ENCODE measurements around the gene PCED1B.

- no peak for TF ChIP-seq REST (IDR thresholded peaks at IDR 0.05; ENCODE audit: unreplicated experiment)
- TF ChIP-seq CTCF (conservative IDR thresholded peaks at IDR 0.05; ENCODE audit: low read depth in 2 of 2): no peak
- no peak for TF ChIP-seq EZH2 (IDR thresholded peaks at IDR 0.05; ENCODE audit: low read depth, unreplicated experiment)
- TF ChIP-seq ZNF114 (CRISPR knock-in tag; IDR thresholded peaks at IDR 0.05): no peak
- no peak for TF ChIP-seq POLR2AphosphoS5 (IDR thresholded peaks at IDR 0.05; ENCODE audit: low read depth)
- no peak for TF ChIP-seq EZH2phosphoT487 (IDR thresholded peaks at IDR 0.05; ENCODE audit: unreplicated experiment)
- no peak for TF ChIP-seq ETS1 (IDR thresholded peaks at IDR 0.05)
- no peak for TF ChIP-seq CREB1 (CRISPR knock-in tag; IDR thresholded peaks at IDR 0.05; ENCODE audit: low read depth)
- TF ChIP-seq NANOG (IDR thresholded peaks at IDR 0.05; ENCODE audit: borderline replicate concordance): no peak
- no peak for TF ChIP-seq JUNB (IDR thresholded peaks at IDR 0.05; ENCODE audit: unreplicated experiment)
- no peak for TF ChIP-seq ZNF331 (CRISPR knock-in tag; IDR thresholded peaks at IDR 0.05; ENCODE audit: low read depth)
- no peak for TF ChIP-seq STAT1 (IDR thresholded peaks at IDR 0.05; ENCODE audit: unreplicated experiment)
- no peak for TF ChIP-seq ZNF462 (CRISPR knock-in tag; IDR thresholded peaks at IDR 0.05)
These were observed 113.6 kb downstream of the PCED1B start for GRCh38 chr12:47193066-47193465.

Measured in GM23338 (cell line).